Central memory CD4-positive, alpha-beta T cell (primary cell): Measurements from ENCODE around the gene DDB1.
"Not testable (repeated sequence)": the region's sequence is repeated elsewhere in the genome, so short reads cannot be mapped to it uniquely, and the experiment has no call there.

Source experiments
- DNase-seq: peaks from one replicate; pipeline ENCODE4 v3.0.0; 2022

The DDB1 gene

DNA sequence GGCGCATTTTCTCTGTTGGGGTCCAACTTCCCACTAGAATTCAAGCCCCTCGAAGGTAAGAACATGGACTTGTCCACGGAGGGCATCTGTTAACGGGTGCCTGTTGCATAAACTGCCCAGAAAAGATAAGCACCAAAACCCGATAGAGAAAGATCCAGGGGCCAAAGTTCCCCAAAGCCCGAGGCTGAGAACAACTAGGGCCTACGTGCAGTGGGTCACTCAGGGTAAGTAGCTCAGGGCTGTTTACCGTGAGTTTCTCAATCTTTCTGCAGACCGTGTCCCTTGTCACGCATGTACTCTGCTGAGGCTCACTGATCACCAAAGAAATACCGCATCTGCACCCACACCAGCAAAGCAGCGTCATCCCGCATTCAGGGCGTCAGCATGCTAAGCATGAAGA, 67.5 kb downstream of the DDB1 start:
- DNase-seq = no peak

- no peak for DNase-seq
These were observed 68.1 kb downstream of the DDB1 start for GRCh38 chr11:61264795-61265194.

DNA sequence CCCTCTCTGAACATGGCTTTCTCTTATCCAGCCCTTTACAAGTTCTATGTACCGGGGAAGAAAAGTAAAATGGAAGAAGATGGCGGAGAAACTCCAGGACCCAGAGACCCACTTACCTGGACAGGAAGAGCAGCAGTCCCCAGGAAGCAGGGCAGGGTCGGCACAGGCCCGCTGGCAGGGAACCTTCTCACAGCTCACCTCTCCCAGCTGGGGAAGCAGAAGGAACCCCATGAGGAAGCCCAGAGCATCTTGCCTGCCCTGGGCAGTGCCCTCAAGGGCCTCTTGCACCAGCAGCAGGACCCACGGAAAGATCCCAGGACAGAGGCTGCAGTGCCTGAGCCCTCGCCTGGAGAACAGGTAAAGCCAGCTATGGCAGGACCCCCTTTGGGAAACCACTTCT, 68.5 kb downstream of the DDB1 start:
- DNase-seq = no peak

DNA sequence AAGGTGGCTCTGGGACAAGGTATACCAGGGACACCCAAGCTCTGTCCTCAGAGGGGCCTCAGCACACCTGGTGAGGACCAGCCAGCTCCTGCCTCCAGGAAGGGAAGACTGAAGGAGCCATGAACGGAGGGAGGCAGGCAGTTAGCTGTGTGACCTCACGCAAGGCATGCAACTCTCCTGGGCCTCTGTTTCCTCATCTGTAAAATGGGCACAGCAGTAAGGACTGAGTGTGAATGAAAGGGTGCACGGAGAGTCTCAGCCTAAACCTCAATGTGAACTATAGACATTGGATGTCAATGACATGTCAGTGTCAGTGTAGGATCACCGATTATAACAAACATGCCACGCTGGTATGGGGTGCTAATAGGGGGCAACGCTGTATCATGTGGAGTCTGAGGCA, 73.5 kb downstream of the DDB1 start:
- DNase-seq = no peak

DNA sequence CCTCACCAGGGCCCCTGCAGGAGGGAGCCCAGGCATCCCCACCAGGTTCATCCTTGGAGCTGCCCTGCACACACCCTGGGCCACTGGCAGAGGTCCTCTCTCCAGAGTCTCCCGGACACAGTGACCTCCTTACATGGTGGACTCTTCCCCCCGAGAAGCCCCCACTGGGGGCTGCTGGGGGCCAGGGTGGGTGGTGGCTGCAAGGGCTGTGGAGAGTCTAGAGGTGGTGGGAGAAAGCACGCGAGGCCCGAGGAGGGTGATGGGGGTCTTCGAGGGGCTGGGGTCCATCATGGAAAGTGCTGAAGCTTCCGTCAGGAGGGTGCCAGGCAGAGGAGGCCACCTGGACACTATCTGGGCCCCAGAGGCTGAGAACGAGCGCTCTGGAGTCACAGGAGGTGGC, 74.4 kb downstream of the DDB1 start:
- DNase-seq = no peak

DNA sequence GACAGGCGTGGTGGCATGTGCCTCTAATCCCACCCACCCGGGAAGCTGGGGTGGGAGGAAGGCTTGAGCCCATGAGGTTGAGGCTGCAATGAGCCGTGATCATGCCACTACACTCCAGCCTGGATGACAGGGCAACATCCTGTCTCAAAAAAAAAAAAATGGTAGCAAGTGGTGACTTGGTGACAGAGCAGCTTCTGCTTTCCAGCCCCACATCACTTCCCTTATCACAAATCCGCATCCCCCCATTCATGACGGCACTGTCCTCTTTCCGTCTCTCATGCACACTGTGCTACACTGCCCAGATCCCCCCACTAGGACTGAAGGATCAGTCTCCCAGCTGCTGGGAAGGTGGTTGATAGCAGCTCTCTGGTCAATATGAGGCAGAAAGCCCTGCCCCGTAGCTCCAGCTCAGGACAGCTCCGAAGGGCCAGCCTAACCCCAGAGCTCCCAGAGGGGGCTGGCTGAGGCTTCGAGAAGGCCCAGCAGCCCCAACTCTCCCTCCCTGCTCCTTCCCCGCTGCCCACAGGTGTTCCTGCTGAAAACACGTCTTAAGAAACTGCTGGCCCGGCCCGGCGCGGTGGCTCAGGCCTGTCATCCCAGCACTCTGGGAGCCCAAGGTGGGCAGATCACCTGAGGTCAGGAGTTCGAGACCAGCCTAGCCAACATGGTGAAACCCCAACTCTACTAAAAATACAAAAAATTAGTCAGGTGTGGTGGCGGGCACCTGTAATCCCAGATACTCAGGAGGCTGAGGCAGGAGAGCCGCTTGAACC, 76.0 kb downstream of the DDB1 start:
- no peak for DNase-seq

- peak; percentile 19 for DNase-seq
These were observed 78.4 kb downstream of the DDB1 start for GRCh38 chr11:61254403-61255025.

- DNase-seq = not testable (repeated sequence)
These were observed 80.6 kb downstream of the DDB1 start for GRCh38 chr11:61252332-61252731.

GRCh38 chr11:61250796-61251765, 81.8 kb downstream of the DDB1 start:
- DNase-seq = not testable (repeated sequence)
